Spinal cord (tissue), 10 donors: ENCODE results near the gene COMP. TPM values are rescaled to one million over a fixed set of nuclear protein-coding genes. Genes with fewer than 3 reads are reported as not detected.

Experiments
- DNase-seq, 6 donors: peaks; one replicate each; pipeline versions ENCODE4 v3.0.0 to v3.0.0-alpha.2; 2013 to 2015; ENCODE audit warnings: low spot score in 6 of 6, low read depth in 4 of 6
- H3K27ac ChIP-seq: one replicate; pipeline ENCODE4 v1.5.1; 2013; ENCODE audit warnings: low read depth, low read length, control low read depth
- H3K27me3 ChIP-seq: one replicate; pipeline ENCODE4 v1.6.1; 2013; ENCODE audit warnings: low read length; ENCODE audit not compliant: control insufficient read depth, insufficient read depth
- H3K36me3 ChIP-seq: one replicate; pipeline ENCODE4 v1.6.1; 2013; ENCODE audit warnings: low read length; ENCODE audit not compliant: control insufficient read depth, insufficient read depth
- H3K4me1 ChIP-seq: one replicate; pipeline ENCODE4 v1.6.1; 2013; ENCODE audit warnings: low read length; ENCODE audit not compliant: control insufficient read depth, insufficient read depth
- H3K4me3 ChIP-seq: one replicate; pipeline ENCODE4 v1.5.1; 2013; ENCODE audit warnings: low read depth, low read length, control low read depth
- H3K9me3 ChIP-seq: one replicate; pipeline ENCODE4 v1.6.1; 2013; ENCODE audit warnings: low read length; ENCODE audit not compliant: control insufficient read depth, insufficient read depth
- WGBS: methylation state at CpG from one replicate; pipeline ENCODE4 v1.1.5; 2013; ENCODE audit warnings: missing lambda C conversion rate; ENCODE audit not compliant: insufficient coverage; 5-methylcytosine and 5-hydroxymethylcytosine counted together
- long read RNA-seq, 4 donors: transcript quantifications; one replicate each; lab custom pipeline, GENCODE V29; 2026
- polyA plus RNA-seq, 2 donors: library from polyadenylated mRNA; unstranded; fragments of 120-200 nt; gene quantifications; one replicate each; pipeline ENCODE4 v1.2.1, GENCODE V29; 2013; ENCODE audit not compliant: insufficient read length in 2 of 2
- total RNA-seq, 2 donors: library from RNA; depleted of rRNA in 1 of 2; stranded (reverse); fragments of 120-200 nt in 1 of 2; fragments of >200 nt in 1 of 2; gene quantifications; one replicate each; pipeline versions ENCODE4 v1.2.3 to v1.2.4, GENCODE V29; 2013 to 2014
- donor health status: healthy.

Gene COMP
- total RNA-seq (under 1 TPM in 1 of 2 donors, not detected in 1; 0.40 TPM), polyA plus RNA-seq (under 1 TPM; 0.23 to 0.32 TPM)
- long read RNA-seq, donor 1, result 0 reads
- long read RNA-seq, donor 2, result 0 reads
- long read RNA-seq, donor 3, result 0 reads
- long read RNA-seq, donor 4, result 0 reads

DNA sequence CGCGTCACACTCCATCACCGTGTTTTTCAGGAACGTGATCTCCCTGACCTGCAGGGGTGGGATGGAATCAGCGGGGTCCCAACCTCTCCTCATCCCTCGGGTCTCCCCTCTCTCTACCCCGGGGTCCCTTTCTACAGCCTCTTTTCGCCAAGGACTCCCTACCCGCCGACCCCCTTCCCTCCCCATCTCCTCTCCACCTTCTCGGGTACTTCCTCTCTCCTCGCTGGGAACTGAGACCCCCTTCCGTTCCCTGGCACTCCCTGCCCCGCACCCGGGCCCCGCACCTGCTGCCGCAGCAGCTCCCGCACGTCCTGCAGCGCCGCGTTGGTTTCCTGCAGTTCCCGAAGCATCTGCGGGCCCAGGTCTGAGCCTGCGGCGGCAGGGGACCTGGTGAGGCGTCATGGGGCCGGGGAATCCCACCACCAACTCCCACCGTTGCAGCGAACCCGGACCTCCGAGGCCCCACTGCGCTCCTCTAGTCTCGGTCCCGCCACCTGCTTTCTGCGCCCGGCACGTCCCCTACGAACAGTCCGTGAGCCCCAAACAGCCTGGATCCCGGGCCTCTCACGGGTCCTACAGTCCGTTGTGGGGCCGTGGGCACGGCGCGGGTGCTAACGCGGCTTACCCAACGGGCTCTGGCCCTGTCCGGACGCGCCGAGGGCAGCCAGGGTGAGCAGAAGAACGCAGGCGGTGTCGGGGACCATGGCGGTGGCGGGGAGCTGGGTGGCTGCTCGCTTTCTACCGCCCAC is at the start of gene COMP:
COMP (minus strand) TSS at position 740 of the 749 bp plus-strand sequence; CDS start at position 704, 36 bp downstream.
- peaks cover 94% of the 10 kb centered on the region for H3K27me3 ChIP-seq
- DNase-seq, result no peak
- peaks cover 38% of the 10 kb centered on the region for H3K4me1 ChIP-seq
- no peaks in the 10 kb centered on the region for H3K9me3 ChIP-seq
- no peaks in the 10 kb centered on the region for H3K36me3 ChIP-seq
- no peak within 1 kb of the TSS for H3K4me3 ChIP-seq
- WGBS, result 2% methylated on average over 61 of the region's 61 CpGs
- H3K27ac ChIP-seq, result no peak within 1 kb of the TSS

DNA sequence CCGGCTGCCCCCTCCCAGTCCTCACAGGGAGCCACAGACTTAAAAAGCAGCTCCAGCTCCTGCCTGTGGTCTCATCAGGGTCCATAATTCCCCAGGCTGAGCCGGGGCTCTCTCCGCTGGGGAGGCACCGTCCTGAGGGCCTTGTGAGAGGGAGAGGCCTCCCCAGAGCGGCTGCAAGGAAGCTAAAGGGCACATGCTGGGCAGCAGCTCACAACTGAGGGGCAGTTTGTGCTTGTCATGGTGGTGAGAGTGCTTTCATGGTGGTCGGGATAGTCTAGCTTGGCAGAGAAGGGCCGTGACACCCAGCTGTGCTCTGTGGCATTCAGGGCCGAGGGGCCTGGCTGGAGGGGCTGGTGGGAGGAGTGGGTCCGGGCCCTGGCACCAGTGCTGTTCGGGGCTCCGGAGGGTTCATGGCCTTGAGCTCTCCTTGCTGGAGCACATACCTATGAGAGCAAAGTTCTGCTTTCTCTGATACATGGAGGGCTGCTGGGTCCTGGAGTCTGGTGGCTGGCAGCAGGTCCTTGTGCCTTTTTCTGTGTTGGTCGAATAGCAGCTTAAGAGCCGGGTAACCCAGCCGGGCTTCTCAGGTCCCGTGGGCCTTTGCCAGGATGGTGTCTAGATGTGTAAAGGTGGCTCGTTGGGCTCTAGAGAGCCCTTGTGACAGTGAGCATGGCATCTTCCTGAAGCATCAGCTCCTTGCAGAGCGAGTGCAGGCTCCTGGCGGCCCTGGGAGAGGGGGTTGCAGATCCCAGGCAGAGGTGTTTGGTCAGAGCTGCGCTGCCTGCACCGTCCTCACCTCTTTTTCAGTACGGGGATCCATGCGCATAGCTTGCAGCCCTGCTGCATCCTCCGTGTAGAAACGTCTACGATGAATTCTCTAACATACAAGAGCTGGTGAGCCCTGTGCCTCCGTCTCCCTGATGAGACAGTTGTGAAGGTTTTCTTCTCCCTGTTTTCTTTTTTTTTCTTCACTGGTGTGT is 49.5 kb upstream of the COMP start:
- no peak overlapping the region for H3K27ac ChIP-seq
- H3K4me1 ChIP-seq, result peaks cover 40% of the 10 kb centered on the region
- peaks cover 25% of the 10 kb centered on the region for H3K36me3 ChIP-seq
- no peak overlapping the region for H3K4me3 ChIP-seq
- no peaks in the 10 kb centered on the region for H3K27me3 ChIP-seq
- DNase-seq, result no peak
- 70% methylated on average over 21 of the region's 26 CpGs for WGBS
- H3K9me3 ChIP-seq, result no peaks in the 10 kb centered on the region

DNA sequence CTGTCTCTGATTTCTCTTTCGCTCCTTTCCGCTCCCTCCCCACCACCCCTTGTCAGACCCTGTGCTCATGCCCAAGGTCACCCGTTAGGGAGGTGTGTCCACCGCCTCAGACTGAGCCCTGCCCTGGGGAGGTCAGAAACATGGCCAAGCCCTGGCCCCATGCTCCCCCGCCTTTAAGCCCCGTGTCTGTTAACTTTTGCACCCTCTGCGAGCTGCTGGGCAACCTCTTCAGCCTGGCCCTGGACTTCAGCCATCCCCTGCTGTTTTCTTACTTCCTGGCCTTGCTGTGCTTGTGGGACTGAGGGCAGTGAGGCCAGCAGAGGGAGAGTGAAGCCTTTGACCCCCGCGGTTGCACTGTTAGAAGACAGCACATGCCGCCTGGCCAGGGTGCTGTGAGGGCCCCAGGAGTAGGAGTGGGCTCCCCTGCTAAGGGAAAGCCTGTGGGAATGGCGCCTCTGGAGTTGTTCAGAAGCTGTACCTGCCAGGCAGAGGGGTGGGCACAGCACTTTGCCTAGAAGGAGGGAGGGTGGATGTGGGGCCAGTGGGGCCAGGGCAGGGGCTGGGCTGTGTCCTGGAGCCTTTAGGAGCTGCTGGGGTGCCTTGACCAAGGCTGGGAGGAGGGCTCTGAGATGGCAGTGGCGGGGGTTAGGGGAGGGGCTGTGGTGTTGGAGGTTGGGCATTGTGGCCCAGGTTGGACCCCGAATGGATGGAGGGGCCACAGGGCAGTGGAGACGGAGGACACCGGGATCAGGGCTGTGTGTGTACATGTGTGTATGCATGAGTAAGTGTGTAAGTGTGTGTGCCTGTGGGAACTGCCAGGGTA is 48.6 kb upstream of the COMP start:
- Histone ChIP-seq H3K4me3 (no peak overlapping the region), H3K27me3 (no peaks in the 10 kb centered on the region), H3K27ac (no peak overlapping the region), H3K9me3 (no peaks in the 10 kb centered on the region), H3K4me1 (peaks cover 40% of the 10 kb centered on the region), H3K36me3 (peaks cover 27% of the 10 kb centered on the region)
- WGBS, result 71% methylated on average over 13 of the region's 15 CpGs
- no peak for DNase-seq

GRCh38 chr19:18834644-18834984 is 43.5 kb upstream of the COMP start:
- Histone ChIP-seq H3K27ac (no peak overlapping the region), H3K4me3 (no peak overlapping the region), H3K36me3 (peaks cover 9% of the 10 kb centered on the region), H3K27me3 (no peaks in the 10 kb centered on the region), H3K4me1 (peaks cover 24% of the 10 kb centered on the region), H3K9me3 (no peaks in the 10 kb centered on the region)
- DNase-seq, result no peak
- 61% methylated on average over 2 of the region's 4 CpGs for WGBS

DNA sequence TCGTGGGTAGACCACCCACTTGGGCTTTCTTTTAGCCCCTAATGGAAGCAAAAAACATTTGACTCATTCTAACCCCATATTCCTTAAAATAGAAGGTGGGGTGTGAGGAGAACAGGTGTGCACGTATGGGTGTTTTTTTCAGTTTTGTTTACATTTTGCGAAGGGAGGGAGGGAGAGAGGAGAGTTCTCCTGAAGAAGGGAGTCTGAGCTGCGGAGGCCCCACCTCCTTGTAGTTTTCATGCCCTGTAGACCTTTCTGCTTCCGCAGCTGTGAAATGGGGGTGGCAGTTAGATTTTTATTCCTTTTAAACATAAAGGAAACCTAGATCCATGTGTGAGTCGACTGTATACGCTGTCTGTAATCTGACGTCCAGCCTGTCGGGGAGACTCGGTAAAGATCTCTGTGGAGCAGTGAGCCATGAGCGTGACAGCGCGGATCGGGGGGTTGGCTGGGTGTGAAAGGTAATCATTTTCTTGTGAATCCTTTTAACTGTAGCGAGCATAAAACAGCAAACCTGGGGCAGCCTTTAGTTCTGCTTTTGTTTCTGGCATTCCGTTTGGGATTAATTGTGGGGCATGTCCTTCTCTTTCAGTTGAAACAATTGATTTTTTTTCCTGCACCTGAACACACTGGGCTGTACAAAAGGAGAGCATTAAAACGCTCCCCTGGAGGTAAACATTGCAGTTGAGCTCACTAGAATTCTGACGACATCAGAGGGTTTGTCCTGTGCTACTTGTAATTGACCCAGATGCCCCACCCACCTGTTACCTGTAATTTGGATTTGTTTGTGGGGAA is 42.9 kb upstream of the COMP start:
- no peaks in the 10 kb centered on the region for H3K9me3 ChIP-seq
- no peak for DNase-seq
- H3K27ac ChIP-seq, result no peak overlapping the region
- peaks cover 6% of the 10 kb centered on the region for H3K36me3 ChIP-seq
- WGBS, result 21% methylated on average over 15 of the region's 18 CpGs
- no peaks in the 10 kb centered on the region for H3K27me3 ChIP-seq
- peaks cover 19% of the 10 kb centered on the region for H3K4me1 ChIP-seq
- H3K4me3 ChIP-seq, result peak overlapping the region; percentile 48

DNA sequence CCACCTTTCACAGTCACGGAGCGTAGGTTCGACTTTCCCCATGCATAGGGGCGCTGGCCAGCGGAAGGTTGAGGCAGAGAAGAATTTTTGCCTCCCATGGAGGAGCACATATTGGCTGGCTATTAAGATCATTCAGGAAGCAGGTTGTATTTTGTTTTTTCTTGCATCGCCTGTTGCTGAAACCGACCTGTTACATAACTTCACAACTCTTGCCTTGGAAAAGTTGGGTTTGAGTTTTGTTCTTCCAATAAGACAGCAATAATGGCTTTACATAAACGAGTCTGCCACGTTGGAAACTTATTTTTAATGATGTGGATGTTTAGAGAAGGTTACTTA is 42.0 kb upstream of the COMP start:
- Histone ChIP-seq H3K4me3 (peak overlapping the region; percentile 48), H3K9me3 (no peaks in the 10 kb centered on the region), H3K27me3 (no peaks in the 10 kb centered on the region), H3K36me3 (peaks cover 6% of the 10 kb centered on the region), H3K27ac (no peak overlapping the region), H3K4me1 (peaks cover 19% of the 10 kb centered on the region)
- WGBS, result 0% methylated on average over 4 of the region's 9 CpGs
- no peak for DNase-seq

DNA sequence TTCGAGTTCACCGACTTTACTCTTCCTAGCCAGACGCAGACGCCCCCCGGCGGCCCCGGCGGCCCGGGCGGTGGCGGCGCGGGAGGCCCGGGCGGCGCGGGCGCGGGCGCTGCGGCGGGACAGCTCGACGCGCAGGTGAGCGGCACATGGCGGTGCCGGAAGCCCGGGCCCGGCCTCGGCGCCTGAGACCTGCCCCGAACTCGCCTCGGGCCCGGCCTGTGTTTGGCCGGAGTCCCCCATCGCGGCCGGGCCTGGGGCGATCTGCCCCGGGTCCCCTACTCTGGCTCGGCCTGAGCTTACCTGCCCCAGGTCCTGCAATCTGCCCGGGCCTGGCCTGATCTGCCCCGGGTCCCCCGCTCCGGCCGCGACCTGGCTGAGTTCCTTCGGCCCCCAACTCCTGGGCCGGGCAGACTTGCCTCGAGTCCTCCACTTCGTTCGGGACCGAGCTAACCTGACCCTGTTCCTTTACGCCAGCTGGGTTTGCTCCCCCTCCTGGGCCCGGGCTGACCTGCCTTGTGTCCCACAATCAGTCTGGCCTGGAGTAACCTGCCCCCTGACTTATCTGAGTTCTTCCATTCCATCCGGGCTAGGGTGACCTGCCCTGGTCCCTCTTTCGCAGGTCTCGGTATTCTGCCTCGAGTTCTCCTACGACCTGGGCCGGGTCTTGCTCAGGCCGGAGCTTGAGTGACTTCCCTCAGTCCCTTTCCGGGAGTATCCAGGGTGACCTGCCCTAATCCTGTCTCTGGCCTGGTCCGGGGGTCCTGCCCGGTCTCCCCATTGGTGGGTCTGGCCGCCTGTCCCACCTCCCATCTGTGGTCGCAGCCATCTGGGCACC is 41.4 kb upstream of the COMP start:
- H3K27ac ChIP-seq, result no peak overlapping the region
- under 1% methylated on average over 69 of the region's 69 CpGs for WGBS
- H3K9me3 ChIP-seq, result no peaks in the 10 kb centered on the region
- DNase-seq, result no peak
- H3K4me3 ChIP-seq, result peak overlapping the region; percentile 48
- peaks cover 6% of the 10 kb centered on the region for H3K36me3 ChIP-seq
- H3K27me3 ChIP-seq, result no peaks in the 10 kb centered on the region
- peaks cover 19% of the 10 kb centered on the region for H3K4me1 ChIP-seq

- Histone ChIP-seq H3K27ac (no peak within 1 kb of the TSS), H3K36me3 (peaks cover 6% of the 10 kb centered on the region), H3K4me3 (peak within 1 kb of the TSS; percentile 71), H3K27me3 (no peaks in the 10 kb centered on the region), H3K9me3 (no peaks in the 10 kb centered on the region), H3K4me1 (peaks cover 19% of the 10 kb centered on the region)
- WGBS, result under 1% methylated on average over 96 of the region's 96 CpGs
- peak; percentile 76 to 98 (median 90) for DNase-seq
These were observed 40.6 kb upstream of the COMP start, which contains the start of gene UPF1 for GRCh38 chr19:18831524-18832305. Gene UPF1, plus strand, starts transcription at chr19:18831959. Its CDS starts 251 bp downstream, at chr19:18832210.
